ENCODE results near the gene PSMB5.
"Not testable (repeated sequence)": the region's sequence is repeated elsewhere in the genome, so short reads cannot be mapped to it uniquely, and the experiment has no call there.

Gene PSMB5

DNA sequence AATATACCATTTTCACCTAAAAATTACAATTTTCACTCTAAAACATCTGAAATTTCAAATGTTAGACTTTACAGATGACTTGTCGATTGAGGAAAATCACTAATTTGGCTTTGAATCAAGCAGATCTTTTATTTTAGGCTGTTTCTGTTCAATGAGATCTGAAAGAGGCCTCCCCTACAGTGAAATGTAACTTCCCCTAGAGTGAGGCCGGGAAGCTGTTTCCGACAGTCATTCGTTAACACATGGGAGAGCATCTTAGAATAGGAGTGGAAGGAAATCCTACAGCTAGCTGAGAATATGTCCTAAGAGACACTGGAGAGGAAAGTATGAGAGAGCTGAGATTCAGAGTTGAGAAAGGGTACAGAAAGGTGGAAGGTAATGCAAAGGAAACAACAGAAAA, 19.1 kb downstream of the PSMB5 start:
- DNase-seq (ENCODE audit: low read depth, low spot score) = no peak

GRCh38 chr14:23013749-23014054, 21.0 kb downstream of the PSMB5 start:
- DNase-seq (ENCODE audit: low read depth, low spot score) = not testable (repeated sequence)

DNA sequence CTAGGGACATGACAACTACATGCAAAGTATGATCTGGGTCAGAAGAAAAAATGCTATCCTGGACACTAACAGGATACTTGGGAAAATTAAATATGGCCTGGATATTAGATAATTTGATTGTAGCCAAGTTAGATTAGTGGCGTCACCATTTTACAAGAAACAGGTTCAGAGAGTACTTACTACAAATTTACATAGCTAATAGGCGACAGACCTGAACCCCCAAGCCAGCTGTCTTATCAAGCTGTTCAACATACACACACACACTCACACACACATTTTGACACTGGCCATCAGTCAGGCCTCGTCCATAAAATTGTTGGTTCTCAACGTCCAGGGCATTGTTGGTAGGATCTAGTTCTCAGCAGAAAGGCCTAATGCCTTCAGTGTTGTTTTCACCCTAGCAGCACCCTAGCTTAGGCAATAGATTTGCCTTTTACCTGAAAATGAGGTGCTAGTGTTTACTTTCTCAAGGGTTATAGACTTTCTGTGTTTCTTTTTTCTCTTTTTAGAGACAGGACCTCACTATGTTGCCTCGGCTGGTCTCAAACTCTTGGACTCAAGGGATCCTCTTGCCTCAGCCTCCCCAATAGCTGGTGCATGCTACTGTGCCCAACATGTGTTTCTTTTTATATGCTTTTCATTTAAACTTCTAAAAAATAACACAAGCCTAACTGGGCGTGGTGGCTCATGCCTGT, 21.5 kb downstream of the PSMB5 start:
- DNase-seq (ENCODE audit: low read depth, low spot score) = no peak

DNA sequence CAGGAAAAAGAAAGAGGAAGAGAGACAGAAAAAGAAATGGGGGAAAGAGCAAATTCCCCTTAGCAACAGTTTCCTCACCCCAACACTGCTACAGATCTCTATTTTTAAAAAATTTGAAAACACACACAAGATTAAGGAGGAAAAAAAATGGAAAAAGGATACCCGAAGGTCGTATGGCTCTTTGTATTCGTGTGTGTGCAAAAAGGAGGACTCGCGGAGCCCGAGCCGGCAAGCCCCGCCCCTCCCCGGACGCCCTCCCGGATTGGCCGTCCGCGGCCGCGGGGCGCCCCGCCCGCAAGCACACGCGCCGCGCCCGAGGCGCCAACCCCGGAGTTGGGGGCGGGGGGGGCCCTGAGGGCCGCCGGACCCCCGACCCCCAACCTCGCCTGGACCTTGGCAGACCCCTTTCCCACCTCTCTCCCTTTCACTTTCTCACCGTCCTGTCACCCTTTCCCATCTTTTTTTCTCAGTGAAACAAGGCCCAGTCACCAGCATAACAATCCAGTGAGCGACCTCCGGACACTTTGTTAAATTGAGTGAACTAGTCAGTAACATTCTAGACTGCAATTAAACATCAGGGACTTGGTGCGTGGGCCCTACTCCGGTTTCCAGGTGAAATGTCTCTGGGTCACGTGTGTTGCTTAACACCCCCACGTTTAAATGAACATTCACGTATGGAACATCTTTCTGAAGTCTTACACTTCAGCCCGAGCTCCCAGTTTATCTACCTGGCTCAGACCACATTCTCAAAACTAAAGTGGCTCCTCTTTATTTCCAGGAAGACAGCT, 24.6 kb downstream of the PSMB5 start, which contains the start of gene C14orf93:
Gene C14orf93 (minus strand): TSS at position 205 of the 788 bp plus-strand sequence. CDS start 11,120 bp downstream, outside the sequence.
- DNase-seq (ENCODE audit: low read depth, low spot score) = no peak

- DNase-seq (ENCODE audit: low read depth, low spot score) = no peak
Observed at GRCh38 chr14:23009483-23009938, 25.2 kb downstream of the PSMB5 start.

- no peak for DNase-seq (ENCODE audit: low read depth, low spot score)
Observed at GRCh38 chr14:23008831-23009230, 25.9 kb downstream of the PSMB5 start.

DNA sequence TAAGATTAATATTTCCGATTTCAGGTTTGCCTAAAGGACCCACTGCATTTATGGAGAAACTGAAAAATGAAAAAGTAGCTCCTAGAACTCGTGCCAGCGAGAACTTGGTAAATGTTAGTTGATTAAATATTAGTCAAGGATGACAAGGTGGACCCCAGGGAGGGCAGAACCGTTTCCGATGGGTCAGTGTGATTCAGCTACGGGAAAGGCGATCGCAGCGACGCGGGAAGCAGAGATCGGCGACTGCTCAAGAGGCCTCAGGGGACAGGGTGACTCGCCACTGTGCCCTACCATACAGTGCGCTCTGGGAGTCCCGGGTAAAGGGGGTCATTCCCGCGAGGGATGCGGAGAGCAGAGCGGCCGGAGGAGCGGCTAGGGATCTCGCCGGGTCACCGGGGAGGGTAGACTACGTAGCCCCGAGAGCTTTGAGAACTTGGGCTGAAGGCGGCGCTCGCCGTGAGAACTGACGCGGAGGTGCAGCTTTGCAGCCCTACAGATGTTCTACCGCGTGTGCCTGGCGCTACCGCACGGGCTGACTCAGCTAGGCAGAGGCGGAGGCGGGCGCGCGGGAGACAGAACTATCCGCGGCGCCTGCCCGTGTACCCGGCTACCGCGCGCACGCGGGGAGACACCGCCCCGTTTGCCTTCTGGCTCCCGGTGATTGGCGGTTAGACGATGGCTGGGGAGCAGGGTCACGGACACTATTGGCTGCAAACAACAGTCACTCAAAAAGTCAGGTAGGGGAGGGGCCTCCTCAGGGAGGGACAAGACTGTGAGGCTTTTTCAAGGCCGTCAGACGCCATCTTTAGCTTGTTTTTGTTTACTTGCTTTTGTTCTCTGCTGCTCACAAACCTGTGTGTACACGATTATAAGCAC, 27.9 kb downstream of the PSMB5 start:
- peak; percentile 93 for DNase-seq (ENCODE audit: low read depth, low spot score)

DNA sequence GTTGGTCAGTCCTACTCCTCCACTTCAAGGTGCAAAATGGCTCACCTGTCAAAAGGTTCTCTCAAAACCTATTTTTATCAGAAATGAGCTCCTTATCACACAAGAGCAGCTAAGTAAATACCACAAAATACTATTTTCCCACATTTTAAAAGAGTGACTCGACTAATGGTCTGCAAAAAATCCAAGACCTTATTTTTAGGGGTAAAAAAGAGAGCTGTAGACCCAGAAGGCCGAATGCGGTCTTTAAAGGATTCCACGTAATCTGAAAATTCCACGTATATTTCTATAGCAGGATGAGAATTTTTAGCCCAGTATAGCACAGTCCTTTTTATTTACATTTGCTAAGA, 28.5 kb downstream of the PSMB5 start:
- no peak for DNase-seq (ENCODE audit: low read depth, low spot score)

DNA sequence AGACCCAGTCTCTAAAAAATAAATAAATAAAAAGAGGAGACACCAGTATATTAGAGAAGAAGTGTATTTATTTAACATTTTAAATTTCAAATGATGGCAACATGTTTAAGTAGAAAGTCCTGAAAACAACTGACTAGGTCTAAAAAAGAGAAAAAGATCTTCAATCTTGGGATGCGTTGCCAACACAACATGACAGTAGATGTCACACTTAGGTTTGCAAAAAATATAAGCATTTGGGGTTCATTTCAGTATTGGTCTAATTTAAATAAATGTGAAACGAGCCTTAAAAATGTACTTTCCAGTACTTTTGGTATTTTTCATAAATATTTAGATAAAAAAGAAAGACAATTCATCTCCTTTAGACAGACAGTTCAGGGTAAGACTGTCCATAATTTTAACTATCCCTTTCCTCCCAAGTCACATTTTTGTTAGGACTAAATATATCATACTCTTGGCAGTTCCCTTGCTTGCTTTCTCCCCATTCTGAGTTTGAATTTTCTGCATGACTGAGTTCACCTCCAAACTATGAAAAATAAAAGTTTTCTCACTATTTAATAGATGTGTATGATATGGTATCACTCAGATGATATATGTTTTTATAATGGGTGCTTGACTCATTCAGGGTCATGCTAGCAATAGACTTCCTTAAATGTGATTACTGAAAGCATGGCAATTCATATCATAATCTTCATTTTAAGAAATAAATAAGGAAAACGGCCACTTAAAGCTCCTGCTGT, 29.1 kb downstream of the PSMB5 start:
- no peak for DNase-seq (ENCODE audit: low read depth, low spot score)

DNA sequence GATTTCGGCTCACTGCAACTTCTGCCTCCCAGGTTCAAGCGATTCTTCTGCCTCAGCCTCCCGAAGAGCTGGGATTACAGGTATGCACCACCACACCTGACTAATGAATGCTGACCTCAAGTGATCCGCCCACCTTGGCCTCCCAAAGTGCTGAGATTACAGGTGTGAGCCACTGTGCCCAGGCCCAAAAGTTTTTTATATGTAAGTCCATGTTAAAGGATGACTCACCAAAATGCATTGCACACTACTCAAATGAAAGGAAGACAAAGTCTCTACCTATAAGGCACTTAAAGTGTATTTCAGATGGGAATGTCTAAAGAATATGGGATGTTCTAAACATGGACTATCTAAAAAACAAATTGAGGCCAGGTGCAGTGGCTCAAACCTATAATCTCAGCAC, 30.4 kb downstream of the PSMB5 start:
- not testable (repeated sequence) for DNase-seq (ENCODE audit: low read depth, low spot score)

GRCh38 chr14:23002592-23002991, 32.1 kb downstream of the PSMB5 start:
- DNase-seq (ENCODE audit: low read depth, low spot score) = no peak

- DNase-seq (ENCODE audit: low read depth, low spot score) = no peak
Observed at GRCh38 chr14:23000860-23001259, 33.8 kb downstream of the PSMB5 start.

DNA sequence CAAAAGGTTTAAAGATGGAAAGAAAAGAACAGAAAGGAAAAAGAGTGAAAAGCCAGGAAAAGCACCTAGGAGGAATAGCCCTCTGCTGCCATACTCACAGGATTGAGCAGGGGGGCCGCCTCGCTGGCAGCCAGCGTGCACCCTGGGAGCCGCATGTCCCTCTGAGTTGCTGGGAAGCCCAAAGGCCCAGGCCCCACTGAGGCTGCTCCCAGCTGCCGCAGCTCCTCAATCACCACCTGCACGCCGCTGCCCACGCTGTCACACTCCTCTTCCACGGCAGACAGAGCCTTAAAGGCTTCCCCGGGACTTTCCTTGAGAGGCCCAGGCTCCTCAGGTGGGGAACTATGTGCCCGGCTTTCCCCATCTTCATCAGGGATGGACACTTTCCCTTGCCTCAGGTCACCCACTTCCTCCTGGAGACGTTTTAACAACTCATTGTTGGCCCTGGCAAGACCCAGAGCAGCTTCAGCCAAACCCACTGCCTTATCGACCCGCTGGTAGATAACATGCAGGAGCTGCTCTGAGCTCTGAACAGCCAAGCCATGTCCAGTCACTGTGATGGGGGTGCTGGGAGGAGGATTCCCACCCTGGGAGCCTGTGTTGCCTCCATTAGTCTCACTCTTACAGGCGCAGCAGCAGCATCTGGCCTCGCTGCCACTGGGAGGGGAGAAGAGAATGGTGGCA, 36.2 kb downstream of the PSMB5 start:
- no peak for DNase-seq (ENCODE audit: low read depth, low spot score)

DNA sequence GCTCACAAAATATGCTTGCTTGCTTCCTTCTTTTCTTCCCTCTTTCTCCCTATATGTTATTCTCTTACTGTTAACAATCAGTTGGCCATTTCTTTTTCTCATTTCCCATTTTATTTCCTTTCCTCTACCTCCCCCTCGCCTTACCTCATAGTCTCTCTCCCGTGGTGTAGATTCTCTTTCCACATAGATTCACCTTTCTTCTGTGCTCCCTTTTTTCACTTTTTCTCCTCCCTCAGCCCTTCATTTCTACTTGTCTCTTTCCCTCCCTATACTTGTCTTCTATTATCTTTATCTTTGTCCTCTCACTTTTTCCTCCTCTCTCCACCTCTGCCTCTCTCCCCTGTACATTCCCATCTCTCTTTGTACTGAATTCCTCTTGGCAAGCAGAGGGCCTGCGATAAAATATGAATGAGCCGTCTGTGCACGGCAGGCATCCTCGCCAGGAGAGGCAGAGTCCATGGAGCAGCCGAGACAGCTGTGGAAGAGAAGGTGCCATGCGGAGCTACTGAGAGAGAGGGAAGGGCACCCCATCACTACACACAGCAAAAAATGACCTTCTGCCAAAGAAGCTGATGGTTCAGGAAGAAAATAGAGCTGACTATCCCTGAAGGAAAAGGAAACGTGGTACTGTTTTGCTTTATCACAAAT, 36.9 kb downstream of the PSMB5 start:
- no peak for DNase-seq (ENCODE audit: low read depth, low spot score)

DNA sequence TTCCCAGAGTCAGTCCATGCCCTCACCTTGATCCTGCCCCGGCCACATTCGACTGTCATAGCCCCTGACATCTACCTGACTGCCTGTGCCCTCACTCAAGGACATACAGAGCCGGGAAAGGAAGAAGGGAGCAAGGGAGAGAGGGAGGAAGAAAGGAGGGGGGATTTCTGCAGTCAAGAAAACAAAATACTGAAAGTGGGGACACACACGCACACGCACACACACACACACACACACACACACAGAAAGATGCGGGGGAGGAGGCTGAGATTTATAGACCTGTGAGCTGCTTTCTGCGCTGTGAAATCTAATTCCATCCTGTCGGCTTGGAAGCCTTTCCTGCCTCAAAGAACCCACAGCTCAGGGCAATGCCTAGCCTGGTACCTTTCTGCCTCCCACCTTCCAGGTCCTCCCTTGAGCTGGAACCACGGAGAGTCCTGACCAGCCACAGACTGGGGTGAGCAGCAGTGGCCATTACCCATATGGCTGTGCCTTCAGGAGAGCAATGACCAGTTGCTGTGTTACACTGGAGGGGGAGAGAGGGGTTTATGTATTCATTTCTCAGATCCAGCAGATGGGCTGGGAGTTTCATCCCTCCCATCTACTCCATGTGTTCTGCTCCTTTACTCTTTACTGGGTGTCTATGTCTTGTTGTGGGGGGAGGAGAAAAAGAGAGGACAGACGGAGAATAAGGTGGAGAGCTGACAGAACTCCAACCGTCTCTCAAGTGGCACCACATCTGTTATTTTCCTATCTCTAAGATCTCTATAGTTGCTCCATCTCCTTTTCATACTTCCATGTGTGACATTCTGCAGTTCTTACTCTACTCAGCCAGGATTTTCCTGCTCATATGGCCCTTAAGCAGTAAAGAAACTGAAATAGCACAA, 37.7 kb downstream of the PSMB5 start:
- no peak for DNase-seq (ENCODE audit: low read depth, low spot score)

- no peak for DNase-seq (ENCODE audit: low read depth, low spot score)
Observed at GRCh38 chr14:22995889-22996625, 38.6 kb downstream of the PSMB5 start.

DNA sequence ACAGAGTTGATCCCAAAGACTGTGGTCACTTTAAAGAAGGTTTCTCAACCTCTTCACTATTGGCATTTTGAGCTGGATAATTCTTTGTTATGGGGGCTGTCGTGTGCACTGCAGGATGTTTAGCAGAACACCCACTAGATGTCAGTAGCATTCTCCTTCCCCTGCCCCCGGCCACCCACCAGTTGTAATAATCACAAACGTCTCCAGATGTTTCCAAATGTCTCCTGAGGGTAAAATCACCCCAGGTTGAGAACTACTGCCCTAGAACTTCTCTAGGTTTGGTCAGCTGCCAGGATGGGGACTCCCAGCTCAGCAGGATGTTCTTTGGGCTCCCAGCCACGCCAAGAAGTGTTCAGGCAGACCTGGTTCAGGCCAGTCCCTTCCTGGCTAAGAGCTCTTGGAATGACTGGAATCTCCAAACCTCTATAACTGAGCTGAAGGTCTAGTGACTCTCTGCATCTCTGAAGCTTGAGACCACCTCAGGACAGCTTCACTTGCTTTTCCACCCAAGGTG, 39.9 kb downstream of the PSMB5 start:
- no peak for DNase-seq (ENCODE audit: low read depth, low spot score)

GRCh38 chr14:22993517-22993916, 41.2 kb downstream of the PSMB5 start:
- DNase-seq (ENCODE audit: low read depth, low spot score) = no peak

GRCh38 chr14:22991852-22992251, 42.8 kb downstream of the PSMB5 start:
- no peak for DNase-seq (ENCODE audit: low read depth, low spot score)

All from iPS DF 19.7 (cell line).